K562 (cell line): ENCODE results near the gene RNF11. TPM values are rescaled to one million over a fixed set of nuclear protein-coding genes. Genes with fewer than 3 reads are reported as not detected.

Source experiments
- BRF1 ChIP-seq: IDR thresholded peaks from 3 replicates; pipeline ENCODE4 v1.6.1; 2011; ENCODE audit warnings: borderline replicate concordance, mild to moderate bottlenecking; ENCODE audit not compliant: insufficient read length; ENCODE audit errors: extremely low read depth
- ESRRB ChIP-seq: fragments of 250-450 bp; sonication (Bioruptor Pico); IDR thresholded peaks from 2 replicates; pipeline ENCODE4 v1.5.0; 2020; ENCODE audit warnings: mild to moderate bottlenecking, moderate library complexity, borderline replicate concordance
- FOXK2 ChIP-seq, 2 experiments: fragments of 450-650 bp; IDR thresholded peaks in 1 of 2; conservative IDR thresholded peaks in 1 of 2; 2 replicates each; pipeline ENCODE4 v1.6.1; 2016; ENCODE audit warnings: low read depth in 2 of 2, mild to moderate bottlenecking in 1 of 2
- HEY1 ChIP-seq: fragments of 250-450 bp; sonication (Bioruptor Pico); IDR thresholded peaks from 2 replicates; pipeline ENCODE4 v1.5.0; 2020; ENCODE audit warnings: mild to moderate bottlenecking, moderate library complexity, borderline replicate concordance
- HMG20B ChIP-seq: fragments of 250-450 bp; sonication (Bioruptor Pico); IDR thresholded peaks from 2 replicates; pipeline ENCODE4 v1.5.0; 2021; ENCODE audit warnings: mild to moderate bottlenecking
- JUND ChIP-seq, 2 experiments: IDR thresholded peaks; 2 replicates in 1 of 2; 3 replicates in 1 of 2; pipeline ENCODE4 v1.6.1; 2011; ENCODE audit warnings: borderline replicate concordance in 2 of 2, low read depth in 2 of 2, low read length in 2 of 2, improper control_type of control experiment in 1 of 2, missing biosample characterization in 1 of 2, missing genetic modification characterization in 1 of 2, missing genetic modification reagents in 1 of 2
- KDM4B ChIP-seq, 2 experiments: fragments of 450-650 bp in 1 of 2; sonication (generic) in 1 of 2; IDR thresholded peaks; 2 replicates each; pipeline ENCODE4 v1.6.1; 2016 to 2017; ENCODE audit warnings: borderline replicate concordance in 2 of 2, antibody characterized with exemption in 1 of 2, low read depth in 1 of 2, mild to moderate bottlenecking in 1 of 2
- MAFF ChIP-seq: IDR thresholded peaks from 2 replicates; pipeline ENCODE4 v1.6.1; 2012; ENCODE audit warnings: low read length, improper control_type of control experiment
- RBM34 ChIP-seq: fragments of 200-400 bp; formaldehyde crosslinking; IDR thresholded peaks from 2 replicates; pipeline ENCODE4 v1.6.1; 2018; ENCODE audit warnings: low read length, borderline replicate concordance; ENCODE audit not compliant: insufficient read depth
- SRSF1 ChIP-seq: fragments of 200-400 bp; formaldehyde crosslinking; IDR thresholded peaks from 2 replicates; pipeline ENCODE4 v1.6.1; 2017; ENCODE audit warnings: mild to moderate bottlenecking, low read depth, low read length, moderate library complexity
- SUPT5H ChIP-seq: fragments of 450-650 bp; IDR thresholded peaks from 2 replicates; pipeline ENCODE4 v1.6.1; 2016
- TEAD4 ChIP-seq, 2 experiments: sonication (generic) in 1 of 2; formaldehyde crosslinking in 1 of 2; IDR thresholded peaks; 2 replicates each; pipeline versions ENCODE4 v1.6.1 to v1.8.0; 2012 to 2022; ENCODE audit warnings: borderline replicate concordance in 1 of 2, inconsistent platforms in 1 of 2, low read length in 1 of 2, mild to moderate bottlenecking in 1 of 2, missing genetic modification reagents in 1 of 2
- TGIF2 ChIP-seq: sonication (generic); formaldehyde crosslinking; IDR thresholded peaks from 2 replicates; pipeline ENCODE4 v1.8.1; 2022; ENCODE audit warnings: mild to moderate bottlenecking, missing genetic modification reagents, moderate library complexity
- ZFP30 ChIP-seq: fragments of 250-450 bp; sonication (Bioruptor Pico); IDR thresholded peaks from 2 replicates; pipeline ENCODE4 v1.8.0; 2022; ENCODE audit warnings: moderate library complexity, mild to moderate bottlenecking, inconsistent platforms, borderline replicate concordance
- ZKSCAN1 ChIP-seq: fragments of 150-350 bp; IDR thresholded peaks from 2 replicates; pipeline ENCODE4 v1.6.1; 2016; ENCODE audit warnings: low read depth, low read length
- ZNF197 ChIP-seq: fragments of 200-800 bp; sonication (Bioruptor generic); IDR thresholded peaks from 2 replicates; pipeline ENCODE4 v1.6.1; 2016; ENCODE audit warnings: low read depth, missing genetic modification characterization, missing compliant biosample characterization
- ZNF316 ChIP-seq: fragments of 450-650 bp; IDR thresholded peaks from 2 replicates; pipeline ENCODE4 v1.6.1; 2016
- polyA plus RNA-seq, 8 experiments: library from polyadenylated mRNA; depleted of rRNA in 4 of 8; stranded (reverse) in 5 of 8; unstranded in 3 of 8; fragments of >200 nt; fragmentation: Nextera tagmentation in 2 of 8; fragmentation: Illumina TruSeq in 1 of 8; extraction: Ambion mirVana in 2 of 8; extraction: Trizol in 1 of 8; gene quantifications; 2 replicates each; pipeline versions ENCODE4 v1.2.1 to v1.2.3, GENCODE V29; 2011 to 2014; ENCODE audit warnings: inconsistent platforms in 1 of 8, missing spikeins in 1 of 8
- total RNA-seq, 7 experiments: library from RNA; depleted of rRNA in 6 of 7; stranded (reverse); fragments of >200 nt in 6 of 7; fragmentation: Illumina TruSeq in 2 of 7; extraction: Trizol in 2 of 7; gene quantifications; 2 replicates each; pipeline versions ENCODE4 v1.2.1 to v1.2.3, GENCODE V29; 2011 to 2021; ENCODE audit warnings: low replicate concordance in 1 of 7
- TF ChIP-seq, protein P1 (sequence below): fragments of 450-650 bp; IDR thresholded peaks from 2 replicates; pipeline ENCODE4 v1.6.1; 2016; ENCODE audit warnings: missing biosample characterization, missing genetic modification characterization
- TF ChIP-seq, protein P2 (sequence below): fragments of 250-450 bp; sonication (Bioruptor Pico); IDR thresholded peaks from 2 replicates; pipeline ENCODE4 v1.5.0; 2020; ENCODE audit warnings: mild to moderate bottlenecking
- TF ChIP-seq, protein P3 (sequence below): sonication (generic); formaldehyde crosslinking; IDR thresholded peaks from 2 replicates; pipeline ENCODE4 v1.8.0; 2022; ENCODE audit warnings: mild to moderate bottlenecking, missing genetic modification reagents

Gene RNF11
- total and polyA plus RNA-seq, 9 of the 15 experiments (the other 6 are each of a cell fraction or from before 2014, with no cell fraction given), result 5.7 to 34.3 (median 23.1) TPM

DNA sequence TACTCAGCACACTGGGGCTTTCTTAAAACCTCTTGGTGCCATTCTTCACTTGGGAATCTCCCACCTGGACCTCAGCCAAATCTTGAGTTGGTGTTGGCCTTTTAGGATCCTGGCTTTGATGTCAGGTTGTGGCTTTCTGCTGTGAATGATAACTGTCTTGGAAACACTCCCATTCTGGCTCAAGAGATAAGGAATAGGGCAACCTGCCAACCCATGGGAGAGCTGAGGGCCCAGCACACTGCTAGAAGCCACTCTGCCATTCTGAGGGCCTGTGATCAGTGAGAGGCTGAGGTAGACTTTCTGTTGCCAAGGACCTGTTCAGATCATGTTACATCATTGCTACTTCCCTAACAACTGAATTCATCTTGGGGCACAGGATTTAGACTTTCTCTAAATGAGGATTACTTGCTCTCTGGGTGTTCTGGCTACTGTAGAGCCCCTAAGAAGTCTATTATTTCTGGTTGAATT, 48.4 kb downstream of the RNF11 start (continued):
- TF ChIP-seq KDM4B (IDR thresholded peaks at IDR 0.05; ENCODE audit: borderline replicate concordance in 2 of 2, low read depth in 1 of 2) (no peak), JUND (IDR thresholded peaks at IDR 0.05; ENCODE audit: borderline replicate concordance, low read depth, low read length) (peak; percentile 85), JUND (tag; IDR thresholded peaks at IDR 0.05; ENCODE audit: borderline replicate concordance, low read depth, low read length) (peak; percentile 84; the same call in 2 of the 3 replicates), MAFF (peak; percentile 6; the same call in 1 of the 2 replicates), TGIF2 (CRISPR knock-in tag) (no peak), ZFP30 (no peak), RBM34 (no peak), ZNF197 (CRISPR knock-in tag) (peak; percentile 74; the same call in 1 of the 2 replicates), SRSF1 (no peak), ESRRB (CRISPR knock-in tag) (no peak), HMG20B (CRISPR knock-in tag) (no peak), HEY1 (CRISPR knock-in tag) (no peak), FOXK2 (conservative IDR thresholded peaks at IDR 0.05 in 1 of 2, IDR thresholded peaks at IDR 0.05 in 1 of 2; ENCODE audit: low read depth in 2 of 2) (peak; percentile 63 to 68; a peak in 3 of 4 replicates), TEAD4 (IDR thresholded peaks at IDR 0.05; ENCODE audit: low read length) (peak; percentile 99), TEAD4 (CRISPR knock-in tag; IDR thresholded peaks at IDR 0.05; ENCODE audit: borderline replicate concordance) (no peak), ZNF316 (no peak), ZKSCAN1 (peak; percentile 79; the same call in 1 of the 2 replicates), BRF1 (no peak), SUPT5H (no peak)
- TF ChIP-seq, protein P1, sequence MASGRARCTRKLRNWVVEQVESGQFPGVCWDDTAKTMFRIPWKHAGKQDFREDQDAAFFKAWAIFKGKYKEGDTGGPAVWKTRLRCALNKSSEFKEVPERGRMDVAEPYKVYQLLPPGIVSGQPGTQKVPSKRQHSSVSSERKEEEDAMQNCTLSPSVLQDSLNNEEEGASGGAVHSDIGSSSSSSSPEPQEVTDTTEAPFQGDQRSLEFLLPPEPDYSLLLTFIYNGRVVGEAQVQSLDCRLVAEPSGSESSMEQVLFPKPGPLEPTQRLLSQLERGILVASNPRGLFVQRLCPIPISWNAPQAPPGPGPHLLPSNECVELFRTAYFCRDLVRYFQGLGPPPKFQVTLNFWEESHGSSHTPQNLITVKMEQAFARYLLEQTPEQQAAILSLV (tag), result no peak
- TF ChIP-seq, protein P2, sequence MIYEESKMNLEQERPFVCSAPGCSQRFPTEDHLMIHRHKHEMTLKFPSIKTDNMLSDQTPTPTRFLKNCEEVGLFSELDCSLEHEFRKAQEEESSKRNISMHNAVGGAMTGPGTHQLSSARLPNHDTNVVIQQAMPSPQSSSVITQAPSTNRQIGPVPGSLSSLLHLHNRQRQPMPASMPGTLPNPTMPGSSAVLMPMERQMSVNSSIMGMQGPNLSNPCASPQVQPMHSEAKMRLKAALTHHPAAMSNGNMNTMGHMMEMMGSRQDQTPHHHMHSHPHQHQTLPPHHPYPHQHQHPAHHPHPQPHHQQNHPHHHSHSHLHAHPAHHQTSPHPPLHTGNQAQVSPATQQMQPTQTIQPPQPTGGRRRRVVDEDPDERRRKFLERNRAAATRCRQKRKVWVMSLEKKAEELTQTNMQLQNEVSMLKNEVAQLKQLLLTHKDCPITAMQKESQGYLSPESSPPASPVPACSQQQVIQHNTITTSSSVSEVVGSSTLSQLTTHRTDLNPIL, result no peak
- TF ChIP-seq, protein P3, sequence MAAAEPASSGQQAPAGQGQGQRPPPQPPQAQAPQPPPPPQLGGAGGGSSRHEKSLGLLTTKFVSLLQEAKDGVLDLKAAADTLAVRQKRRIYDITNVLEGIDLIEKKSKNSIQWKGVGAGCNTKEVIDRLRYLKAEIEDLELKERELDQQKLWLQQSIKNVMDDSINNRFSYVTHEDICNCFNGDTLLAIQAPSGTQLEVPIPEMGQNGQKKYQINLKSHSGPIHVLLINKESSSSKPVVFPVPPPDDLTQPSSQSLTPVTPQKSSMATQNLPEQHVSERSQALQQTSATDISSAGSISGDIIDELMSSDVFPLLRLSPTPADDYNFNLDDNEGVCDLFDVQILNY, result no peak
